ENCODE results near the gene MARCHF7.

Gene MARCHF7

DNA sequence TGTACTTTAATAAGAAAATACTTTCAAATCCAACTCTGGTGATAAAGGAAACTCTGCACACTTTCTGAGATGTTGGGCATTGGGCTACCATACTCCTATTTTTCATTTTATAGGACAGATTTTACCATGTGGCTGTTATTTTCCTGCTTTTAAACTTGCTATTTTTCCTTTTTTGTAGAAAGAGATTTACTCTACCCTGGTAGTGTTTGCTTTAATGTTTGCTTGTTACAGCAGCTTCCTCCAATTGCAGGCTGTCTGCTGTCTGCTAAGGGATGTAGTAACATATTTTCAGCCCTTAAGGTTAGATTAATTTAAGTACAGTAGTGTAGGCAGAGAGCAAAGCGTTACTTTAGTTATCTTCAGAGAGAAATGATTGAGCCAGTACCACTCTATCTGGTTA, 38.6 kb downstream of the MARCHF7 start:
- no peak overlapping the region for H3K4me3 ChIP-seq (ENCODE audit: low read depth, low read length)
- TF ChIP-seq, protein P1, sequence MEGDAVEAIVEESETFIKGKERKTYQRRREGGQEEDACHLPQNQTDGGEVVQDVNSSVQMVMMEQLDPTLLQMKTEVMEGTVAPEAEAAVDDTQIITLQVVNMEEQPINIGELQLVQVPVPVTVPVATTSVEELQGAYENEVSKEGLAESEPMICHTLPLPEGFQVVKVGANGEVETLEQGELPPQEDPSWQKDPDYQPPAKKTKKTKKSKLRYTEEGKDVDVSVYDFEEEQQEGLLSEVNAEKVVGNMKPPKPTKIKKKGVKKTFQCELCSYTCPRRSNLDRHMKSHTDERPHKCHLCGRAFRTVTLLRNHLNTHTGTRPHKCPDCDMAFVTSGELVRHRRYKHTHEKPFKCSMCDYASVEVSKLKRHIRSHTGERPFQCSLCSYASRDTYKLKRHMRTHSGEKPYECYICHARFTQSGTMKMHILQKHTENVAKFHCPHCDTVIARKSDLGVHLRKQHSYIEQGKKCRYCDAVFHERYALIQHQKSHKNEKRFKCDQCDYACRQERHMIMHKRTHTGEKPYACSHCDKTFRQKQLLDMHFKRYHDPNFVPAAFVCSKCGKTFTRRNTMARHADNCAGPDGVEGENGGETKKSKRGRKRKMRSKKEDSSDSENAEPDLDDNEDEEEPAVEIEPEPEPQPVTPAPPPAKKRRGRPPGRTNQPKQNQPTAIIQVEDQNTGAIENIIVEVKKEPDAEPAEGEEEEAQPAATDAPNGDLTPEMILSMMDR (IDR thresholded peaks at IDR 0.05; ENCODE audit: low read depth, low read length), result no peak

GRCh38 chr2:159753797-159754196, 41.5 kb downstream of the MARCHF7 start:
- TF ChIP-seq, protein P1 (IDR thresholded peaks at IDR 0.05; ENCODE audit: low read depth, low read length), result no peak

GRCh38 chr2:159755014-159755413, 42.7 kb downstream of the MARCHF7 start:
- H3K4me3 ChIP-seq (ENCODE audit: low read depth, low read length), result no peak overlapping the region
- TF ChIP-seq, protein P1 (IDR thresholded peaks at IDR 0.05; ENCODE audit: low read depth, low read length), result no peak

More at GRCh38 chr2:159753797-159754196, 41.5 kb downstream of the MARCHF7 start:
- no peak overlapping the region for H3K4me3 ChIP-seq (ENCODE audit: low read depth, low read length)

GRCh38 chr2:159755788-159756187, 43.5 kb downstream of the MARCHF7 start:
- H3K4me3 ChIP-seq (ENCODE audit: low read depth, low read length), result no peak overlapping the region
- TF ChIP-seq, protein P1 (IDR thresholded peaks at IDR 0.05; ENCODE audit: low read depth, low read length), result peak; percentile 22; the same call in 1 of the 2 replicates

DNA sequence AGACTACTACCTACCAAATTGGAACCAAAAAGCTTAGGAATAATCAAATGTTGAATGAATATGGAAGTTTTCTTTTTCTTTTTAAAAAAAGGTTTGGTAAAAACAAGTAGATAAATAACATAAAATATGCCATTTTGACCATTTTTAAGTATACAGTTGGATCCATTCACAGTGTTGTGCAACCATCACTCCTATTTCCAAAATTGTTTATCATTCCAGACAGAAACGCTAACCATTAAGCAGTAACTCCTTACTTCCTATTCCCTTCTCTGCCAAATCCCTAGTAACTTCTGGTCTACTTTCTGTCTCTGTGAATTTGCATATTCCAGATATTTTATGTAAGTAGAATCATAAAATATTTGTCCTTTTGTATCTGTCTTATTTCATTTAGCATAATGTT, 45.9 kb downstream of the MARCHF7 start:
- TF ChIP-seq, protein P1 (IDR thresholded peaks at IDR 0.05; ENCODE audit: low read depth, low read length), result no peak
- H3K4me3 ChIP-seq (ENCODE audit: low read depth, low read length), result no peak overlapping the region

DNA sequence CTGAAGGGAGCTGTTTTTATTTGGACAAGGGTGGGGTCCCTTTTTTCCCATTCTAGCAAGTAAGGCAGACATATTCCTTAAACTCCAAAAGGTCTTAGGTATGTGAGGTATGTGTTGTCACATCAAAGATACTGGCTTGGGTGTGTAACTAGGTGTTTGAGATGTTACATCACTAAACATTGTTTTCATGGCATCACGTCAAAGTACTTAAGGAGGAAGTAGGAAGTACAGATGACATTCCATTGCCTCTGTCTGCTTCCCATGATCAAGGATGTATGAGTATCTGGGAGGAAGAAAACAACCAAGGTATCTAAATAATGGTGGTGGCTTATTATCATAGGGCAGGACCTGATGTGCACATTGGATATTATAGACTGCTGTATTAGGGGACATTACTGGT, 46.4 kb downstream of the MARCHF7 start:
- TF ChIP-seq, protein P1 (IDR thresholded peaks at IDR 0.05; ENCODE audit: low read depth, low read length), result no peak
- no peak overlapping the region for H3K4me3 ChIP-seq (ENCODE audit: low read depth, low read length)

- TF ChIP-seq, protein P1 (IDR thresholded peaks at IDR 0.05; ENCODE audit: low read depth, low read length), result no peak
- no peak overlapping the region for H3K4me3 ChIP-seq (ENCODE audit: low read depth, low read length)
Measured at GRCh38 chr2:159759577-159759976, 47.3 kb downstream of the MARCHF7 start.
